Mucosa of descending colon (tissue), 3 donors: ENCODE measurements around the gene C19orf25. TPM values are rescaled to one million over a fixed set of nuclear protein-coding genes. Genes with fewer than 3 reads are reported as not detected.

Experiments
- ATAC-seq: fragments of 200-7000 bp; cut with Tn5 transposase; one replicate; pipeline ENCODE4 v1.9.1; 2020; ENCODE audit warnings: mild to moderate bottlenecking, moderate library complexity
- DNase-seq, 3 donors: peaks; one replicate each; pipeline ENCODE4 v3.0.0-alpha.2; 2020
- H3K36me3 ChIP-seq: fragments of 200-600 bp; one replicate; pipeline ENCODE4 v1.8.0; 2021; ENCODE audit warnings: low read depth, mild to moderate bottlenecking
- H3K4me1 ChIP-seq: fragments of 200-600 bp; one replicate; pipeline ENCODE4 v1.8.0; 2021; ENCODE audit warnings: low read depth, mild to moderate bottlenecking
- H3K4me3 ChIP-seq: fragments of 200-600 bp; one replicate; pipeline ENCODE4 v1.8.0; 2021; ENCODE audit warnings: mild to moderate bottlenecking
- H3K9me3 ChIP-seq: fragments of 200-600 bp; one replicate; pipeline ENCODE4 v1.8.0; 2021; ENCODE audit warnings: mild to moderate bottlenecking
- intact Hi-C, 2 donors: fragments of 100-400 bp; cut with DNase I in 1 of 2; cut with micrococcal nuclease in 1 of 2; formaldehyde crosslinking; loops; one replicate each; pipeline versions ENCODE4 v1.11.0 to v1.11.1; 2022; cut with DNase I, micrococcal nuclease
- total RNA-seq, 3 donors: library from RNA; stranded (reverse); fragmentation: NEBNext Ultra II Directional in 2 of 3; extraction: Animal tissue kit (Norgen Biotek cat#: 25700) in 2 of 3; gene quantifications; one replicate each; pipeline versions ENCODE4 v1.2.1 to v1.2.4, GENCODE V29; 2021 to 2023
- TF ChIP-seq, protein P1 (sequence below): fragments of 200-600 bp; IDR thresholded peaks from one replicate; pipeline ENCODE4 v1.8.0; 2022; ENCODE audit warnings: antibody characterized with exemption, mild to moderate bottlenecking
- donor health status: DM: no; HTN: no; CAD: no; lungs with moderate emphysema.
- donor health status: DM: no; HTN: no; CAD: no.
- donor health status: DM: no; HTN: yes; CAD: no.

The C19orf25 gene
- total RNA-seq, 3 donors from 2014 or later = 36.7 to 48.9 (median 38.1) TPM

DNA sequence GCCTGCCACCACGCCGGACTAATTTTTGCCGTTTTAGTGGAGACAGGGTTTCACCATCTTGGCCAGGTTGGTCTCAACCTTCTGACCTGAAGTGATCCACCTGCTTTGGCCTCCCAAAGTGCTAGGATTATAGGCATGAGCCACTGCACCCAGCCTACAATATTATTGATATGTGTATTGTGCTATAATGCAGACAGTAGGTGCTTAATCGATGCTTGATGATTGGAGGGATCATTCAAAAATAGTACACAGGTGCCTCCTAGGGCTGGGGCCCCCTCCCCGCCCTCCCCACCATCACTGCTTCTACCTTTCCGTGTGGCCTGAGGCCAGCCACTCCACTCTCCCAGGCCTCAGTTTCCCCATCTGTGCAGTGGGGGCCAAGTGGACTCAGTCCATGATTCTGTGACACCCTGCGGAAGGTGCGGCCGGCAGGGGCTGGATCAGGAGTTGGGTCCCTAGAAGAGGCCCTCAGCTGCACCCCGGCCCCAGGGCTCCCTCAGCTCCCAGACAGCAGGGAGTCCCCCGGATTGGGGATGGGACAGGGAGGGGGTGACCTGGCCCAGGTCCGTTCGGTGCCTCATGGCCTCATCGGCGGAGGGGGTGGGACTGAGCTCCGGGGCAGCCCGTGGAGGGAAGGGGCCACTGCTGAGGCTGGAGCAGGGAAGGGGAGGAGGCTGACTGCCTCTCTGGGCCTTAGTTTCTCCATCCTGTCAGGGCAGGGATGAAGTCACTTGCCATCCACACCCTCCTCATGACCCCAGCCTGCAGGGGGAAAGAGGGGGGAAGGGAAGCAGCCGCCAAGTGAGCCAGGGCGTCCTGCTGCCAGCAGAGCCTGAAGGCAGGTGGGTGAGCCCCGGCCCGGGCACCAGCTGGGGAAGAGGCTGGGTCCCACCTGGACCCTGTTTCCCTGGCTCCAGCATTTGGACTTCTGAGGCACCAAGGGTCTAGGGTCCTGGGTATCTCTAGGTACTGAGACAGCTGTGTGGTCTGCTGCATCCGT lies 32.6 kb upstream of the C19orf25 start:
- DNase-seq (no peak), ATAC-seq (no peak)
- H3K9me3 ChIP-seq = no peaks in the 10 kb centered on the region
- no peak overlapping the region for H3K4me3 ChIP-seq
- TF ChIP-seq, protein P1, sequence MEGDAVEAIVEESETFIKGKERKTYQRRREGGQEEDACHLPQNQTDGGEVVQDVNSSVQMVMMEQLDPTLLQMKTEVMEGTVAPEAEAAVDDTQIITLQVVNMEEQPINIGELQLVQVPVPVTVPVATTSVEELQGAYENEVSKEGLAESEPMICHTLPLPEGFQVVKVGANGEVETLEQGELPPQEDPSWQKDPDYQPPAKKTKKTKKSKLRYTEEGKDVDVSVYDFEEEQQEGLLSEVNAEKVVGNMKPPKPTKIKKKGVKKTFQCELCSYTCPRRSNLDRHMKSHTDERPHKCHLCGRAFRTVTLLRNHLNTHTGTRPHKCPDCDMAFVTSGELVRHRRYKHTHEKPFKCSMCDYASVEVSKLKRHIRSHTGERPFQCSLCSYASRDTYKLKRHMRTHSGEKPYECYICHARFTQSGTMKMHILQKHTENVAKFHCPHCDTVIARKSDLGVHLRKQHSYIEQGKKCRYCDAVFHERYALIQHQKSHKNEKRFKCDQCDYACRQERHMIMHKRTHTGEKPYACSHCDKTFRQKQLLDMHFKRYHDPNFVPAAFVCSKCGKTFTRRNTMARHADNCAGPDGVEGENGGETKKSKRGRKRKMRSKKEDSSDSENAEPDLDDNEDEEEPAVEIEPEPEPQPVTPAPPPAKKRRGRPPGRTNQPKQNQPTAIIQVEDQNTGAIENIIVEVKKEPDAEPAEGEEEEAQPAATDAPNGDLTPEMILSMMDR = no peak
- no peaks in the 10 kb centered on the region for H3K36me3 ChIP-seq
- intact Hi-C loops = no loop called here
- H3K4me1 ChIP-seq = peaks cover 4% of the 10 kb centered on the region

DNA sequence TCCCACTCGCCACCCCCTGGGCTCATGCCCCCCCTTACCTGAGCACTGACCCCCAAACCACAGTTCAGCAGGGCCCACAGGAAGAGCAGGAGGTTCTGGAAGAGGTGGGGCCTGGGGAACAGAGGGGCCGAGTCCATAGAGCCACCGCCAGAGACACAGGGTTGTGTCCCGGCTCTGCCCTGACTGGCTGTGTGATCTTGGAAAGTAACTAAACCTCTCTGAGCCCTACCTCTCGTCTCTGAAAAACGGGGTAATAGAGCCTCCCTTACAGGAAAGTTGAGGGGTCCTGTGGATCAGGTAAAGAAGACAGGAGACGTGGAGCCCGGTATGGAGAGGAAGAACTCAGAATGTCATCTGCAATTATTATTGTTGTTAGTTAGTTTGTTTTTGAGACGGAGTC lies 31.8 kb upstream of the C19orf25 start:
- intact Hi-C loops = no loop called here
- TF ChIP-seq, protein P1 = no peak
- H3K4me1 ChIP-seq = peaks cover 4% of the 10 kb centered on the region
- ATAC-seq (no peak), DNase-seq (no peak)
- H3K9me3 ChIP-seq = no peaks in the 10 kb centered on the region
- no peak overlapping the region for H3K4me3 ChIP-seq
- H3K36me3 ChIP-seq = no peaks in the 10 kb centered on the region

DNA sequence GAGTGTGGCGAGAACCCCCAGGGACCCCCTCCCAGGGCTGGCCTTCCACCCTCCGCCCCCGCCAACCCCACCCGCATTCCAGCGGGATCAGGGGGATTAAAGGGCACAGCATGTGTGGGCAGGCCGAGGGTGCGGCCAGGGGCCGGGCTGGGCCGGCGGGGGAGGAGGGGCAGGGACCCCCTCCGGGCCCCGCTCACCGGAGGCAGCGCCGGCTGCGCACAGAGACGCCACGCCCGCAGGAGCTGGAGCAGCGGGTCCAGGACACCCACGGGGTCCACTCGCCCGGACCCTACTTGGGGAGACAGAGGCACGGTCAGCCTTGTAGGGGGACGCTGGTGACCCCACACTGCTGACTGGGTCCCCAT lies 31.4 kb upstream of the C19orf25 start:
- intact Hi-C loops = no loop called here
- peaks cover 4% of the 10 kb centered on the region for H3K4me1 ChIP-seq
- no peaks in the 10 kb centered on the region for H3K36me3 ChIP-seq
- ATAC-seq (no peak), DNase-seq (no peak)
- H3K4me3 ChIP-seq = no peak overlapping the region
- no peaks in the 10 kb centered on the region for H3K9me3 ChIP-seq
- TF ChIP-seq, protein P1 = no peak

DNA sequence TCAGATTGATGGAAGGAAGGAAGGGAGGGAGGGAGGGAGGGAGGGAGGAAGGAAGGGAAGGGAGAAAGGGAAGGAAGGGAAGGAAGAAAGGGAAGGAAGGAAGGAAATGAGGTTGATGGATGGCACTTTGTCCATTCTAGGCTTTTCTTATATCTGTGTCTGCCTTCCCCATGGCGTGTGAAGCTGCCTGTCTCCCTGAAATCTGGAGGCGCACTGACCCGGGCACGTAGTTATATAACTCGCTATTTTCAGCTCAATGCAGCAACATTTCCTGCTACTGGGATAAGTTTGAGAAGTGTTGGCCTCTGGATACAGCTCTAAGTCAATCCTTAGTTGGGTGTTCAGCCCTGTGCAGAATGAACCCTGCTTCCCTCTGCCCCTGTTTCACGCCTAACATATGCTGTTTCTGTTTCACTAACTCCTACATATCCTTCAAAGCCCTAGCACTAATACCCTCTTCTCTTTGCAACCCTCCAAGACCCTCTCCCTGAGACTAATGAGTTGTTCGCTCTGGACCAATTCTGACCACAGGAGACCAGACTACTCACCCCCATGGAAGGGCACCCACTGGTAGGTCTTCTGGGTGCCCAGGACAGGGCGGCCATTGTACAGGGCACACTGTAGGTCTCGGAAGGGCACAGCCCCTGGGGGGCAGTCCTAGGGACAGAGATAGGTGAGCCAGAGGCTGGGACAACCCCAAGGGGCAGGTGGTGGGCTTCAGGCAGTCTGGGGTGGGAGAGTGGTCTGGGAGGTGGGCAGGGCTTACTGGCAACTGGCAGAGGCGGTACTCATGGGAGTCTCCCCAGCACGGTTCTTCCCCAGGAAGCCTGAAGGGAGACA lies 30.8 kb upstream of the C19orf25 start:
- Histone ChIP-seq H3K4me3 (no peak overlapping the region), H3K9me3 (no peaks in the 10 kb centered on the region), H3K36me3 (no peaks in the 10 kb centered on the region), H3K4me1 (peaks cover 4% of the 10 kb centered on the region)
- DNase-seq (no peak), ATAC-seq (no peak)
- TF ChIP-seq, protein P1 = no peak
- intact Hi-C loops = no loop called here

DNA sequence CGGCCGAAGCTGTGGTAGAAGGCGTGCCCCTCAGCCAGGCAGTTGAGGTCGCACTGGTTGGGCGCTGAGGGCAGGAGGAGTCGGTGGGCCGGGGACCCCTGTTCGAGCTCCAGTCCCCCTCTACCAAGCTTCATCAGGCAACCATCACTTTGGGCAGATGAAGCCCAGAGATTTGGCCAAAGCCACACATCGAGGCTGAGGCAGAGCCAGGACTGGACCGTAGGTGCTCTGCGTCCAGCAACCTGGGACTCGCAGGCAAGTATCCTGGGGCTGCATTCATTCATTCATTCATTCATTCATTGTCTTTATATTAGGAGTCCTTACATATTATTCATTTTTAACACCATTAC lies 29.5 kb upstream of the C19orf25 start:
- intact Hi-C loops = no loop called here
- DNase-seq (no peak), ATAC-seq (no peak)
- H3K36me3 ChIP-seq = no peaks in the 10 kb centered on the region
- H3K4me1 ChIP-seq = peaks cover 4% of the 10 kb centered on the region
- H3K4me3 ChIP-seq = no peak overlapping the region
- H3K9me3 ChIP-seq = no peaks in the 10 kb centered on the region
- TF ChIP-seq, protein P1 = no peak
